A673 (cell line): ENCODE data around the gene LRRC32. TPM values are rescaled to one million over a fixed set of nuclear protein-coding genes. Genes with fewer than 3 reads are reported as not detected.

ENCODE experiments used
- BruUV-seq: library from RNA; stranded (reverse); fragments of 400-500 nt; replicated peaks from 2 replicates; lab custom pipeline; 2021; lab: Mats Ljungman, UMichigan
- CTCF ChIA-PET: fragments of 300-600 bp; sonication (Branson Sonifier 250); formaldehyde crosslinking; loops from one replicate; lab custom pipeline; 2022; ENCODE audit warnings: antibody characterized with exemption; lab: Charles Lee
- POLR2A ChIA-PET: fragments of 300-600 bp; sonication (Branson Sonifier 250); formaldehyde crosslinking; loops from one replicate; lab custom pipeline; 2022; ENCODE audit warnings: antibody characterized with exemption; ENCODE audit not compliant: low non-redundant PET; lab: Charles Lee
- DNase-seq: peaks from one replicate; pipeline ENCODE4 v3.0.0-alpha.2; 2015; ENCODE audit warnings: low spot score
- H3K27ac ChIP-seq: fragments of 200-600 bp; sonication (generic); 2 replicates; pipeline ENCODE4 v1.5.1; 2016; ENCODE audit warnings: mixed run types, low read depth, mild to moderate bottlenecking, mixed read lengths, antibody characterized with exemption, low read length; ENCODE audit not compliant: poor library complexity, severe bottlenecking
- H3K27me3 ChIP-seq: fragments of 200-600 bp; sonication (generic); replicated peaks from 2 replicates; pipeline ENCODE4 v1.6.1; 2017; ENCODE audit warnings: mixed run types, low read depth, mild to moderate bottlenecking, mixed read lengths, antibody characterized with exemption, low read length; ENCODE audit not compliant: insufficient read depth, poor library complexity
- H3K36me3 ChIP-seq: fragments of 200-600 bp; sonication (generic); 2 replicates; pipeline ENCODE4 v1.6.1; 2016; ENCODE audit warnings: mixed run types, mild to moderate bottlenecking, mixed read lengths, antibody characterized with exemption, low read length; ENCODE audit not compliant: insufficient read depth, poor library complexity, severe bottlenecking
- H3K4me1 ChIP-seq: fragments of 200-600 bp; sonication (generic); 2 replicates; pipeline ENCODE4 v1.6.1; 2017; ENCODE audit warnings: mixed run types, mild to moderate bottlenecking, mixed read lengths, antibody characterized with exemption, low read length; ENCODE audit not compliant: insufficient read depth, poor library complexity, severe bottlenecking
- H3K4me3 ChIP-seq: fragments of 200-600 bp; sonication (generic); 2 replicates; pipeline ENCODE4 v1.5.1; 2016; ENCODE audit warnings: low read depth, mixed run types, mild to moderate bottlenecking, mixed read lengths, low read length; ENCODE audit not compliant: poor library complexity, severe bottlenecking
- H3K9me3 ChIP-seq: fragments of 200-600 bp; sonication (generic); 2 replicates; pipeline ENCODE4 v1.6.1; 2016; ENCODE audit warnings: mixed run types, low read depth, mild to moderate bottlenecking, mixed read lengths, antibody characterized with exemption, low read length; ENCODE audit not compliant: poor library complexity, severe bottlenecking
- EZH2 ChIP-seq: fragments of 200-600 bp; sonication (generic); IDR thresholded peaks from 2 replicates; pipeline ENCODE4 v1.6.1; 2017; ENCODE audit warnings: borderline replicate concordance, low read depth, mild to moderate bottlenecking, mixed read lengths, antibody characterized with exemption, low read length; ENCODE audit not compliant: poor library complexity, severe bottlenecking
- intact Hi-C: fragments of 100-400 bp; cut with micrococcal nuclease; formaldehyde crosslinking; loops from one replicate; pipeline ENCODE4 v1.10.0; 2022; ENCODE audit not compliant: unreplicated experiment
- total RNA-seq: library from RNA; stranded (reverse); gene quantifications from 2 replicates; pipeline ENCODE4 v1.2.3, GENCODE V29; 2021
- TF ChIP-seq, protein P1 (sequence below): fragments of 300-800, 200-600 bp; sonication (generic); conservative IDR thresholded peaks from 2 replicates; pipeline ENCODE4 v1.5.1; 2017; ENCODE audit warnings: low read depth, mild to moderate bottlenecking, antibody characterized with exemption, low read length, moderate library complexity, mixed read lengths

LRRC32 gene
- total RNA-seq, 1 experiment from 2014 or later: not detected

DNA sequence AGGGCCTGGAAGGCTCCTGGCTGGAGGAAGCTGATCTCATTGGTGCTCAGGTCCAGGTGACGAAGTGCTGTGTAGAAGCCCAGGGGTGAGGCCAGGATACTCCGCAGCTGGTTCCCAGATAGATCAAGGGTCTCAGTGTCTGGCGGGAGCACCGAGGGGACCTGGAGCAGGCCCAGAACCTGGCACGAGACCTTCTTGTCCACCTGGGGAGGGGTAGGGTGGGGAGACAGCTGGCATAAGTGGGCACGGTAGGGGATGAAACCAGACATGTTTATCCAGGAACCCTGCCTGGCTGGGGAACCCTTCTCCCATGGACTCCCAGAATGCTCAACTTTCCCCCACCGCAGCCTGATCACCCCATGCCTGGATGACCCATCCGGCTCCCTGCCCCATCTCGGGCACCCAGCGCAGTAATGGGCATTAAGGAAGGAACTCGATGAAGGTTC is 9.2 kb downstream of the LRRC32 start:
- Histone ChIP-seq H3K9me3 (no peaks in the 10 kb centered on the region), H3K4me1 (no peaks in the 10 kb centered on the region), H3K36me3 (no peaks in the 10 kb centered on the region), H3K27me3 (no peaks in the 10 kb centered on the region), H3K4me3 (no peak overlapping the region), H3K27ac (no peak overlapping the region)
- intact Hi-C loops: no loop called here
- DNase-seq: no peak
- CTCF ChIA-PET: no interaction called here
- POLR2A ChIA-PET: no interaction called here
- TF ChIP-seq EZH2: no peak
- TF ChIP-seq, protein P1, sequence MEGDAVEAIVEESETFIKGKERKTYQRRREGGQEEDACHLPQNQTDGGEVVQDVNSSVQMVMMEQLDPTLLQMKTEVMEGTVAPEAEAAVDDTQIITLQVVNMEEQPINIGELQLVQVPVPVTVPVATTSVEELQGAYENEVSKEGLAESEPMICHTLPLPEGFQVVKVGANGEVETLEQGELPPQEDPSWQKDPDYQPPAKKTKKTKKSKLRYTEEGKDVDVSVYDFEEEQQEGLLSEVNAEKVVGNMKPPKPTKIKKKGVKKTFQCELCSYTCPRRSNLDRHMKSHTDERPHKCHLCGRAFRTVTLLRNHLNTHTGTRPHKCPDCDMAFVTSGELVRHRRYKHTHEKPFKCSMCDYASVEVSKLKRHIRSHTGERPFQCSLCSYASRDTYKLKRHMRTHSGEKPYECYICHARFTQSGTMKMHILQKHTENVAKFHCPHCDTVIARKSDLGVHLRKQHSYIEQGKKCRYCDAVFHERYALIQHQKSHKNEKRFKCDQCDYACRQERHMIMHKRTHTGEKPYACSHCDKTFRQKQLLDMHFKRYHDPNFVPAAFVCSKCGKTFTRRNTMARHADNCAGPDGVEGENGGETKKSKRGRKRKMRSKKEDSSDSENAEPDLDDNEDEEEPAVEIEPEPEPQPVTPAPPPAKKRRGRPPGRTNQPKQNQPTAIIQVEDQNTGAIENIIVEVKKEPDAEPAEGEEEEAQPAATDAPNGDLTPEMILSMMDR: no peak
- no TSS peak for BruUV-seq

- BruUV-seq: no TSS peak
- H3K36me3 ChIP-seq: no peaks in the 10 kb centered on the region
- ChIA-PET POLR2A (no interaction called here), CTCF (no interaction called here)
- no peaks in the 10 kb centered on the region for H3K27me3 ChIP-seq
- H3K4me3 ChIP-seq: no peak overlapping the region
- no peak for DNase-seq
- H3K27ac ChIP-seq: no peak overlapping the region
- no peak for TF ChIP-seq EZH2
- TF ChIP-seq, protein P1: no peak
- no peaks in the 10 kb centered on the region for H3K9me3 ChIP-seq
- intact Hi-C loops: no loop called here
- no peaks in the 10 kb centered on the region for H3K4me1 ChIP-seq
These were observed 9.8 kb downstream of the LRRC32 start for GRCh38 chr11:76660533-76661305.

GRCh38 chr11:76659672-76660532 is 10.6 kb downstream of the LRRC32 start:
- TF ChIP-seq, protein P1: no peak
- no peak for TF ChIP-seq EZH2
- no TSS peak for BruUV-seq
- no peaks in the 10 kb centered on the region for H3K36me3 ChIP-seq
- H3K9me3 ChIP-seq: no peaks in the 10 kb centered on the region
- no peaks in the 10 kb centered on the region for H3K27me3 ChIP-seq
- ChIA-PET CTCF (no interaction called here), POLR2A (no interaction called here)
- H3K4me1 ChIP-seq: no peaks in the 10 kb centered on the region
- DNase-seq: no peak
- no peak overlapping the region for H3K27ac ChIP-seq
- intact Hi-C loops: no loop called here
- H3K4me3 ChIP-seq: no peak overlapping the region
